ENCODE data around the gene WDR90. TPM values are rescaled to one million over a fixed set of nuclear protein-coding genes. Genes with fewer than 3 reads are reported as not detected.

Gene WDR90
- total RNA-seq, 1 experiment from 2014 or later, result 68.2 TPM

DNA sequence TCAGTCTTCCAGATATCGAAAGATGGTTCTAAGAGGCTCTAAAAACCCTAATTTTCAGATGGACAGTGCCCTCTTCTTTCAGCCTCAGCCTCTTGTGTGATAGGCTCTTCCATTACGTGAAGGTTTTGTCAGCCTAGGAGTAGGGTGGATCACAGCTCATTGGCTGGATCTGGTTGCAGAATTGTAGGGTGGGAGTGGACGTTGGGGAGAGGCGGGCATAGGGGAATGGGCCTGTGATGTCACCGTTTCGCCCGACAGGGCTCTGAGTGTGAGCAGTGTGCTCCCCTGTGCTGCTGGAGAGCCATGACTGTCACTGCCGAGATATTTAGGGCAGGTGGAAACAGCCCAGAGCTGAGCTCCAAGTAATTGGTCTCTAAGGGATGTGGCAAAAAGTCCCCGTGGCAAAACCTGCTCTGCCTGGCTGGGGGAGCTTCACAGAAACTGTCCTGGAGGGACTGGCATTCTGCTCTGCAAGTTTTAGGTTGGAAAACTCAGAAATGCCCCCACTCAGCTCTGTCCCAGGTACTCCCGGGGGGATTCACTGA, 24.6 kb upstream of the WDR90 start:
- no peak overlapping the region for H3K4me2 ChIP-seq (ENCODE audit: insufficient read depth, insufficient read length, low read length)
- no peaks in the 10 kb centered on the region; the same call in 1 of the 2 replicates for H3K4me1 ChIP-seq (ENCODE audit: insufficient read depth, low read length)
- H3K14ac ChIP-seq (ENCODE audit: insufficient read depth, low read length), result no peak overlapping the region
- no peak overlapping the region for H3K18ac ChIP-seq (ENCODE audit: insufficient read length, low read depth, low read length)
- DNase-seq, result no peak
- no CpG with 5 or more reads among the region's 10 CpGs for WGBS (ENCODE audit: extremely low coverage, insufficient read length, low lambda C conversion rate)
- no peak overlapping the region for H2BK120ac ChIP-seq (ENCODE audit: low read depth, low read length, poor library complexity, severe bottlenecking)
- no peak overlapping the region for H3K9ac ChIP-seq (ENCODE audit: extremely low read depth, insufficient read length, low read length)
- H2BK15ac ChIP-seq (ENCODE audit: low read depth, low read length), result no peak overlapping the region
- no peaks in the 10 kb centered on the region for H4K20me1 ChIP-seq (ENCODE audit: control insufficient read depth, insufficient read depth, insufficient read length)
- TF ChIP-seq, protein P1, sequence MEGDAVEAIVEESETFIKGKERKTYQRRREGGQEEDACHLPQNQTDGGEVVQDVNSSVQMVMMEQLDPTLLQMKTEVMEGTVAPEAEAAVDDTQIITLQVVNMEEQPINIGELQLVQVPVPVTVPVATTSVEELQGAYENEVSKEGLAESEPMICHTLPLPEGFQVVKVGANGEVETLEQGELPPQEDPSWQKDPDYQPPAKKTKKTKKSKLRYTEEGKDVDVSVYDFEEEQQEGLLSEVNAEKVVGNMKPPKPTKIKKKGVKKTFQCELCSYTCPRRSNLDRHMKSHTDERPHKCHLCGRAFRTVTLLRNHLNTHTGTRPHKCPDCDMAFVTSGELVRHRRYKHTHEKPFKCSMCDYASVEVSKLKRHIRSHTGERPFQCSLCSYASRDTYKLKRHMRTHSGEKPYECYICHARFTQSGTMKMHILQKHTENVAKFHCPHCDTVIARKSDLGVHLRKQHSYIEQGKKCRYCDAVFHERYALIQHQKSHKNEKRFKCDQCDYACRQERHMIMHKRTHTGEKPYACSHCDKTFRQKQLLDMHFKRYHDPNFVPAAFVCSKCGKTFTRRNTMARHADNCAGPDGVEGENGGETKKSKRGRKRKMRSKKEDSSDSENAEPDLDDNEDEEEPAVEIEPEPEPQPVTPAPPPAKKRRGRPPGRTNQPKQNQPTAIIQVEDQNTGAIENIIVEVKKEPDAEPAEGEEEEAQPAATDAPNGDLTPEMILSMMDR (conservative IDR thresholded peaks at IDR 0.05), result no peak
- H3K56ac ChIP-seq (ENCODE audit: insufficient read length, low read depth, low read length), result no peak overlapping the region
- no peak overlapping the region for H3T11ph ChIP-seq (ENCODE audit: low read length)
- no peaks in the 10 kb centered on the region for H3K79me1 ChIP-seq (ENCODE audit: insufficient read depth, low read depth, low read length, poor library complexity, severe bottlenecking)
- no peak overlapping the region for H2BK5ac ChIP-seq (ENCODE audit: insufficient read length, low read length)
- Mint-ChIP-seq H3K27me3 (ENCODE audit: low read depth) (no peaks in the 10 kb centered on the region), H3K36me3 (ENCODE audit: insufficient read depth in 1 of 3, low read depth in 3 of 3) (peaks cover 0 to 10% (median 0%) of the 10 kb centered on the region in 3 experiments; a peak in 3 of 7 replicates), H3K4me1 (peaks cover 19 to 43% of the 10 kb centered on the region in 2 experiments), H3K4me3 (peak overlapping the region in 1 of 2 experiments; percentile 58; a peak in 2 of 5 replicates), H3K27ac (peak overlapping the region in 2 of 3 experiments; percentile 32 to 78; a peak in 3 of 7 replicates), H3K9me3 (no peaks in the 10 kb centered on the region)
- no peak overlapping the region for H3K27ac ChIP-seq (ENCODE audit: insufficient read length, low read depth, low read length)
- H3K4ac ChIP-seq (ENCODE audit: low read depth, low read length), result no peak overlapping the region
- H4K8ac ChIP-seq (replicated peaks; ENCODE audit: insufficient read length, low read depth, low read length), result no peak overlapping the region
- H3K23ac ChIP-seq (ENCODE audit: insufficient read length, low read depth, low read length), result no peak overlapping the region
- no peaks in the 10 kb centered on the region for H3K23me2 ChIP-seq (ENCODE audit: insufficient read length, low read depth, low read length, poor library complexity, severe bottlenecking)
- H3K27me3 ChIP-seq (ENCODE audit: insufficient read depth, low read length), result no peaks in the 10 kb centered on the region
- H4K91ac ChIP-seq (ENCODE audit: insufficient read length, low read depth, low read length), result no peak overlapping the region
- H2BK12ac ChIP-seq (ENCODE audit: insufficient read length, low read depth, low read length), result no peak overlapping the region
- no peaks in the 10 kb centered on the region for H3K9me3 ChIP-seq (ENCODE audit: control insufficient read depth, low read depth, low read length)
- no peak overlapping the region for H2AFZ ChIP-seq (ENCODE audit: low read length)
- no peak overlapping the region for H2BK20ac ChIP-seq (ENCODE audit: low read depth, low read length, poor library complexity, severe bottlenecking)
- H4K5ac ChIP-seq (ENCODE audit: insufficient read length, low read depth, low read length), result no peak overlapping the region
- no peaks in the 10 kb centered on the region for H3K79me2 ChIP-seq (ENCODE audit: insufficient read depth, low read length)
- H2AK5ac ChIP-seq (ENCODE audit: insufficient read length, low read length), result no peak overlapping the region
